CD8-positive, alpha-beta memory T cell (primary cell): Measurements from ENCODE around the gene RASA4. TPM values are rescaled to one million over a fixed set of nuclear protein-coding genes. Genes with fewer than 3 reads are reported as not detected.
A peak's percentile ranks its signal among the peaks of the same experiment; 100 is the strongest.
"Not testable (repeated sequence)": the region's sequence is repeated elsewhere in the genome, so short reads cannot be mapped to it uniquely, and the experiment has no call there.

Experiments used
- CTCF ChIA-PET: fragments of 350-600 bp; sonication (Branson Sonifier 250); formaldehyde crosslinking; loops from one replicate; lab custom pipeline; 2021; ENCODE audit warnings: antibody characterized with exemption; lab: Charles Lee
- POLR2A ChIA-PET: fragments of 350-600 bp; sonication (Branson Sonifier 250); formaldehyde crosslinking; loops from one replicate; lab custom pipeline; 2021; ENCODE audit warnings: antibody characterized with exemption; lab: Charles Lee
- DNase-seq, 5 donors: peaks; one replicate each; pipeline versions ENCODE4 v3.0.0 to v3.0.0-alpha.2; 2020 to 2022; ENCODE audit warnings: mixed read lengths in 1 of 5
- H3K27ac ChIP-seq: one replicate; pipeline ENCODE4 v1.7.0; 2013; ENCODE audit warnings: low read depth, mild to moderate bottlenecking, low read length, moderate library complexity
- H3K27me3 ChIP-seq: 2 replicates; pipeline ENCODE4 v1.7.0; 2013; ENCODE audit warnings: low read length, mild to moderate bottlenecking; ENCODE audit not compliant: insufficient read depth, poor library complexity, severe bottlenecking
- H3K36me3 ChIP-seq: 2 replicates; pipeline ENCODE4 v1.7.0; 2013; ENCODE audit warnings: mild to moderate bottlenecking, low read length, moderate library complexity; ENCODE audit not compliant: insufficient read depth
- H3K4me1 ChIP-seq: 2 replicates; pipeline ENCODE4 v1.7.0; 2013; ENCODE audit warnings: mild to moderate bottlenecking, low read length, moderate library complexity; ENCODE audit not compliant: insufficient read depth
- H3K4me3 ChIP-seq: 2 replicates; pipeline ENCODE4 v1.7.0; 2013; ENCODE audit warnings: mild to moderate bottlenecking, low read length
- H3K9me3 ChIP-seq: 2 replicates; pipeline ENCODE4 v1.7.0; 2013; ENCODE audit warnings: mild to moderate bottlenecking, low read length
- H3K27ac Mint-ChIP-seq, 8 donors: one replicate each; pipeline ENCODE4 v1.8.0; 2020 to 2021; ENCODE audit warnings: mixed read lengths in 8 of 8, mild to moderate bottlenecking in 6 of 8, inconsistent platforms in 3 of 8, moderate library complexity in 3 of 8
- H3K27me3 Mint-ChIP-seq, 2 donors: one replicate each; pipeline ENCODE4 v1.8.0; 2020 to 2021; ENCODE audit warnings: mixed read lengths in 2 of 2, mild to moderate bottlenecking in 1 of 2, moderate library complexity in 1 of 2
- H3K36me3 Mint-ChIP-seq, 3 donors: one replicate each; pipeline ENCODE4 v1.8.0; 2020 to 2021; ENCODE audit warnings: mixed read lengths in 3 of 3, inconsistent platforms in 1 of 3, mild to moderate bottlenecking in 1 of 3
- H3K4me1 Mint-ChIP-seq, 3 donors: one replicate each; pipeline ENCODE4 v1.8.0; 2020 to 2021; ENCODE audit warnings: mixed read lengths in 3 of 3, inconsistent platforms in 1 of 3, mild to moderate bottlenecking in 1 of 3
- H3K4me3 Mint-ChIP-seq, 7 donors: one replicate each; pipeline ENCODE4 v1.8.0; 2020 to 2021; ENCODE audit warnings: mixed read lengths in 7 of 7, mild to moderate bottlenecking in 6 of 7, moderate library complexity in 4 of 7, inconsistent platforms in 2 of 7
- H3K9me3 Mint-ChIP-seq, 5 donors: one replicate each; pipeline ENCODE4 v1.8.0; 2020 to 2022; ENCODE audit warnings: mixed read lengths in 5 of 5, mild to moderate bottlenecking in 3 of 5, moderate library complexity in 2 of 5, inconsistent platforms in 1 of 5
- polyA plus RNA-seq: library from polyadenylated mRNA; unstranded; fragments of 300-500 nt; fragmentation: Illumina TruSeq; gene quantifications from one replicate; pipeline ENCODE4 v1.2.3, GENCODE V29; 2021
- total RNA-seq, 2 experiments: library from RNA; stranded (reverse); gene quantifications; one replicate each; pipeline ENCODE4 v1.2.3, GENCODE V29; 2021

The RASA4 gene
- total and polyA plus RNA-seq, 3 experiments from 2014 or later: 18.0 to 44.2 (median 42.6) TPM

- H3K27ac ChIP-seq, H3K4me3 ChIP-seq, H3K4me1 Mint-ChIP-seq, H3K4me1 ChIP-seq, POLR2A ChIA-PET, CTCF ChIA-PET, H3K4me3 Mint-ChIP-seq, H3K27me3 Mint-ChIP-seq, H3K36me3 Mint-ChIP-seq, H3K27ac Mint-ChIP-seq, H3K36me3 ChIP-seq, H3K9me3 Mint-ChIP-seq, H3K9me3 ChIP-seq, H3K27me3 ChIP-seq: not testable (repeated sequence)
- peak in 1 of 5 donors; percentile 28 for DNase-seq
Observed at GRCh38 chr7:102611675-102612325, 4.8 kb downstream of the RASA4 start.

- not testable (repeated sequence) for H3K9me3 Mint-ChIP-seq
Observed at GRCh38 chr7:102611013-102611674, 5.4 kb downstream of the RASA4 start.

GRCh38 chr7:102610441-102610840 lies 6.1 kb downstream of the RASA4 start:
- H3K9me3 Mint-ChIP-seq: not testable (repeated sequence)
- DNase-seq: peak in 1 of 5 donors; percentile 18

More at GRCh38 chr7:102611013-102611674, 5.4 kb downstream of the RASA4 start:
- DNase-seq, H3K4me1 ChIP-seq, H3K36me3 ChIP-seq, H3K27me3 ChIP-seq, H3K4me3 Mint-ChIP-seq, H3K4me3 ChIP-seq, H3K27me3 Mint-ChIP-seq, H3K9me3 ChIP-seq, H3K36me3 Mint-ChIP-seq, POLR2A ChIA-PET, CTCF ChIA-PET, H3K4me1 Mint-ChIP-seq, H3K27ac ChIP-seq, H3K27ac Mint-ChIP-seq: not testable (repeated sequence)

GRCh38 chr7:102609734-102610133 lies 6.8 kb downstream of the RASA4 start:
- DNase-seq, CTCF ChIA-PET, H3K27me3 Mint-ChIP-seq: not testable (repeated sequence)

More at GRCh38 chr7:102610441-102610840, 6.1 kb downstream of the RASA4 start:
- H3K27ac ChIP-seq, H3K4me1 ChIP-seq, H3K27me3 Mint-ChIP-seq, H3K36me3 Mint-ChIP-seq, H3K4me3 ChIP-seq, H3K27ac Mint-ChIP-seq, H3K9me3 ChIP-seq, H3K36me3 ChIP-seq, H3K27me3 ChIP-seq, CTCF ChIA-PET, POLR2A ChIA-PET, H3K4me1 Mint-ChIP-seq: not testable (repeated sequence)
- H3K4me3 Mint-ChIP-seq: peak overlapping the region in 2 of 7 donors; percentile 39 to 50

GRCh38 chr7:102606848-102607247 lies 9.7 kb downstream of the RASA4 start:
- H3K9me3 ChIP-seq, H3K36me3 Mint-ChIP-seq, H3K27me3 Mint-ChIP-seq, H3K27me3 ChIP-seq, H3K9me3 Mint-ChIP-seq, H3K27ac ChIP-seq, H3K27ac Mint-ChIP-seq, H3K4me3 Mint-ChIP-seq, POLR2A ChIA-PET, H3K4me1 Mint-ChIP-seq, H3K36me3 ChIP-seq, CTCF ChIA-PET, H3K4me1 ChIP-seq, H3K4me3 ChIP-seq, DNase-seq: not testable (repeated sequence)

More at GRCh38 chr7:102609734-102610133, 6.8 kb downstream of the RASA4 start:
- H3K4me1 Mint-ChIP-seq, POLR2A ChIA-PET, H3K27me3 ChIP-seq, H3K9me3 ChIP-seq, H3K36me3 ChIP-seq, H3K4me1 ChIP-seq, H3K4me3 ChIP-seq, H3K36me3 Mint-ChIP-seq, H3K27ac Mint-ChIP-seq, H3K27ac ChIP-seq, H3K4me3 Mint-ChIP-seq, H3K9me3 Mint-ChIP-seq: not testable (repeated sequence)

- H3K9me3 Mint-ChIP-seq, H3K4me3 Mint-ChIP-seq, H3K4me1 Mint-ChIP-seq, H3K27ac Mint-ChIP-seq, POLR2A ChIA-PET, H3K4me1 ChIP-seq, H3K27ac ChIP-seq, H3K27me3 ChIP-seq, H3K36me3 ChIP-seq, H3K27me3 Mint-ChIP-seq, H3K36me3 Mint-ChIP-seq, DNase-seq, CTCF ChIA-PET, H3K9me3 ChIP-seq, H3K4me3 ChIP-seq: not testable (repeated sequence)
Observed at GRCh38 chr7:102604431-102605145, 12.0 kb downstream of the RASA4 start.

- H3K9me3 ChIP-seq, H3K36me3 Mint-ChIP-seq, H3K36me3 ChIP-seq, H3K27ac Mint-ChIP-seq, CTCF ChIA-PET, H3K4me3 Mint-ChIP-seq, H3K27ac ChIP-seq, H3K4me1 ChIP-seq, POLR2A ChIA-PET, H3K27me3 Mint-ChIP-seq, H3K4me1 Mint-ChIP-seq, DNase-seq, H3K4me3 ChIP-seq, H3K9me3 Mint-ChIP-seq, H3K27me3 ChIP-seq: not testable (repeated sequence)
Observed at GRCh38 chr7:102602317-102602716, 14.2 kb downstream of the RASA4 start.

GRCh38 chr7:102599699-102600098 lies 16.9 kb downstream of the RASA4 start:
- H3K36me3 Mint-ChIP-seq, H3K9me3 ChIP-seq, H3K27ac ChIP-seq, H3K4me1 ChIP-seq, DNase-seq, H3K27me3 Mint-ChIP-seq, H3K27me3 ChIP-seq, H3K27ac Mint-ChIP-seq, CTCF ChIA-PET, POLR2A ChIA-PET, H3K36me3 ChIP-seq, H3K4me3 Mint-ChIP-seq, H3K4me1 Mint-ChIP-seq, H3K4me3 ChIP-seq, H3K9me3 Mint-ChIP-seq: not testable (repeated sequence)
